K562 (cell line): ENCODE results near the gene PRR7. TPM values are rescaled to one million over a fixed set of nuclear protein-coding genes. Genes with fewer than 3 reads are reported as not detected.

Experiments
- COPS2 ChIP-seq: fragments of 450-650 bp; conservative IDR thresholded peaks from 2 replicates; pipeline ENCODE4 v1.6.1; 2016; ENCODE audit warnings: mild to moderate bottlenecking, moderate library complexity
- EP400 ChIP-seq: fragments of 450-650 bp; IDR thresholded peaks from 2 replicates; pipeline ENCODE4 v1.6.1; 2017; ENCODE audit warnings: antibody characterized with exemption, mild to moderate bottlenecking, moderate library complexity
- HDAC3 ChIP-seq: fragments of 450-650 bp; IDR thresholded peaks from 2 replicates; pipeline ENCODE4 v1.6.1; 2018; ENCODE audit warnings: borderline replicate concordance, mild to moderate bottlenecking, moderate library complexity; ENCODE audit not compliant: partially characterized antibody
- ILF3 ChIP-seq: fragments of 450-650 bp; IDR thresholded peaks from 2 replicates; pipeline ENCODE4 v1.6.1; 2018; ENCODE audit warnings: antibody characterized with exemption, mild to moderate bottlenecking, moderate library complexity, borderline replicate concordance
- ILK ChIP-seq: fragments of 450-650 bp; IDR thresholded peaks from 2 replicates; pipeline ENCODE4 v1.6.1; 2016; ENCODE audit warnings: missing genetic modification characterization, low read depth, mild to moderate bottlenecking, missing compliant biosample characterization, moderate library complexity, borderline replicate concordance
- MCM2 ChIP-seq: fragments of 450-650 bp; IDR thresholded peaks from 2 replicates; pipeline ENCODE4 v1.6.1; 2017; ENCODE audit warnings: low read depth, mild to moderate bottlenecking
- MCM3 ChIP-seq: fragments of 450-650 bp; IDR thresholded peaks from 2 replicates; pipeline ENCODE4 v1.6.1; 2016
- XRCC4 ChIP-seq: IDR thresholded peaks from one replicate; pipeline ENCODE4 v1.6.1; 2011; ENCODE audit not compliant: insufficient read depth, insufficient read length; ENCODE audit errors: extremely low read depth
- ZC3H11A ChIP-seq: IDR thresholded peaks from 2 replicates; pipeline ENCODE4 v1.6.1; 2012; ENCODE audit warnings: low read depth, low read length, improper control_type of control experiment
- ZFP36 ChIP-seq: fragments of 150-350 bp; IDR thresholded peaks from 2 replicates; pipeline ENCODE4 v1.6.1; 2018; ENCODE audit warnings: low read length, low read depth; ENCODE audit not compliant: partially characterized antibody
- ZNF436 ChIP-seq: fragments of 250-450, 450-650 bp; sonication (Bioruptor Pico); formaldehyde crosslinking; IDR thresholded peaks from 2 replicates; pipeline ENCODE4 v1.7.0; 2020; ENCODE audit warnings: mild to moderate bottlenecking
- ZNF77 ChIP-seq: fragments of 250-450 bp; sonication (Bioruptor Pico); IDR thresholded peaks from 2 replicates; pipeline ENCODE4 v1.5.0; 2020
- ZNF785 ChIP-seq: fragments of 250-450 bp; sonication (Bioruptor Pico); IDR thresholded peaks from 2 replicates; pipeline ENCODE4 v1.4.0; 2020; ENCODE audit warnings: mild to moderate bottlenecking
- polyA plus RNA-seq, 8 experiments: library from polyadenylated mRNA; depleted of rRNA in 4 of 8; stranded (reverse) in 5 of 8; unstranded in 3 of 8; fragments of >200 nt; fragmentation: Nextera tagmentation in 2 of 8; fragmentation: Illumina TruSeq in 1 of 8; extraction: Ambion mirVana in 2 of 8; extraction: Trizol in 1 of 8; gene quantifications; 2 replicates each; pipeline versions ENCODE4 v1.2.1 to v1.2.3, GENCODE V29; 2011 to 2014; ENCODE audit warnings: inconsistent platforms in 1 of 8, missing spikeins in 1 of 8
- total RNA-seq, 7 experiments: library from RNA; depleted of rRNA in 6 of 7; stranded (reverse); fragments of >200 nt in 6 of 7; fragmentation: Illumina TruSeq in 2 of 7; extraction: Trizol in 2 of 7; gene quantifications; 2 replicates each; pipeline versions ENCODE4 v1.2.1 to v1.2.3, GENCODE V29; 2011 to 2021; ENCODE audit warnings: low replicate concordance in 1 of 7
- TF ChIP-seq, protein P1 (sequence below): fragments of 200-800 bp; sonication (Bioruptor generic); IDR thresholded peaks from 2 replicates; pipeline ENCODE4 v1.6.1; 2017; ENCODE audit warnings: missing genetic modification characterization, missing compliant biosample characterization
- TF ChIP-seq, protein P2 (sequence below): fragments of 250-450 bp; sonication (Bioruptor Pico); IDR thresholded peaks from 2 replicates; pipeline ENCODE4 v1.4.0; 2020
- TF ChIP-seq, protein P3 (sequence below): fragments of 250-450 bp; sonication (Bioruptor Pico); IDR thresholded peaks from 2 replicates; pipeline ENCODE4 v1.5.0; 2021
- TF ChIP-seq, protein P4 (sequence below): fragments of 450-650 bp; formaldehyde crosslinking; IDR thresholded peaks from 2 replicates; pipeline ENCODE4 v1.4.0; 2020; ENCODE audit warnings: mild to moderate bottlenecking, mixed read lengths

Gene PRR7
- total and polyA plus RNA-seq, 9 of the 15 experiments (the other 6 are each of a cell fraction or from before 2014, with no cell fraction given) = 0.80 to 11.3 (median 10.4) TPM; not detected in 4

DNA sequence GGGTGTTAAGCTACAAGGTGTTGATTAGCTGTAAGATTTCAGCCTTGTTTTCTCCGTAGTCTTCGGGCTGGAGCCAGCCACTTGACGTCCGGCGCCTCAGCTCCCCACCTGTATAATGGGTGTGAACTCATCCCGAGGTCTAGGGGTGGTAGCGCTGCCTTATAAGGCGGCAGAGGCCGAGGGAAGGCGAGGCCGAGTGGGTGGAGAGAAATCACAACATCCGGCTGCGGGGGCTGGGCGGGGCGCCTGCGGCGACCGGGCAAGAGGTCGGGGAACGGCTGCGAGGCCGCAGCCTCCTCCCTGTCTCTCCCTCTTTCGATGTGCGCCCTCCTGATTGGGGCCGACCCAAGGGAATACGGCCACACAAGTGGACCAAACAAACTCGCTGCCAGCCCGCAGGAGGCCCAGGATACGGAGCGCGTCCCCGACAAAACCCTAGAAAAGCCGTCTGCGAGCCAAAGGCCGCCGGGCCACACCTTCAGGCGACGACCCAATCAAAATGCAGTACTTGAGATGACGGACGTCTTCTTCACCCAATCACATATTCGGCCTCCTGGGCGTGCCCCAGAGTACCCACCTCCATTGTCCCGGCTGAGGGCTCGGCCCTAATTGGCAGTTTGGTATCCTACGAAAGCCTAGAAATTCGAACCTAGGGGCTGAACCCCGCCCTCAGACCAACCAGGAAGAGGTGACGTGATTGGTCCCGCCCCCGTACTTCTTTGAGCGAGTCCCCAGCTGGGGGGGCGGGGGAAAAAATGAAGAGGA is 20.6 kb upstream of the PRR7 start (continued):
- TF ChIP-seq, protein P1, sequence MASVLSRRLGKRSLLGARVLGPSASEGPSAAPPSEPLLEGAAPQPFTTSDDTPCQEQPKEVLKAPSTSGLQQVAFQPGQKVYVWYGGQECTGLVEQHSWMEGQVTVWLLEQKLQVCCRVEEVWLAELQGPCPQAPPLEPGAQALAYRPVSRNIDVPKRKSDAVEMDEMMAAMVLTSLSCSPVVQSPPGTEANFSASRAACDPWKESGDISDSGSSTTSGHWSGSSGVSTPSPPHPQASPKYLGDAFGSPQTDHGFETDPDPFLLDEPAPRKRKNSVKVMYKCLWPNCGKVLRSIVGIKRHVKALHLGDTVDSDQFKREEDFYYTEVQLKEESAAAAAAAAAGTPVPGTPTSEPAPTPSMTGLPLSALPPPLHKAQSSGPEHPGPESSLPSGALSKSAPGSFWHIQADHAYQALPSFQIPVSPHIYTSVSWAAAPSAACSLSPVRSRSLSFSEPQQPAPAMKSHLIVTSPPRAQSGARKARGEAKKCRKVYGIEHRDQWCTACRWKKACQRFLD = peak; percentile 85; the same call in 1 of the 2 replicates
- TF ChIP-seq, protein P2, sequence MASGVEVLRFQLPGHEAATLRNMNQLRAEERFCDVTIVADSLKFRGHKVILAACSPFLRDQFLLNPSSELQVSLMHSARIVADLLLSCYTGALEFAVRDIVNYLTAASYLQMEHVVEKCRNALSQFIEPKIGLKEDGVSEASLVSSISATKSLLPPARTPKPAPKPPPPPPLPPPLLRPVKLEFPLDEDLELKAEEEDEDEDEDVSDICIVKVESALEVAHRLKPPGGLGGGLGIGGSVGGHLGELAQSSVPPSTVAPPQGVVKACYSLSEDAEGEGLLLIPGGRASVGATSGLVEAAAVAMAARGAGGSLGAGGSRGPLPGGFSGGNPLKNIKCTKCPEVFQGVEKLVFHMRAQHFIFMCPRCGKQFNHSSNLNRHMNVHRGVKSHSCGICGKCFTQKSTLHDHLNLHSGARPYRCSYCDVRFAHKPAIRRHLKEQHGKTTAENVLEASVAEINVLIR (CRISPR knock-in tag) = peak; percentile 68; the same call in 1 of the 2 replicates
- TF ChIP-seq MCM2 (no peak), ILF3 (no peak), ZC3H11A (no peak), EP400 (peak; percentile 82), ZNF785 (CRISPR knock-in tag) (no peak), ZFP36 (peak; percentile 84), COPS2 (no peak), HDAC3 (no peak), ILK (tag) (no peak), XRCC4 (no peak), ZNF77 (CRISPR knock-in tag) (no peak), MCM3 (no peak), ZNF436 (no peak)
- TF ChIP-seq, protein P3, sequence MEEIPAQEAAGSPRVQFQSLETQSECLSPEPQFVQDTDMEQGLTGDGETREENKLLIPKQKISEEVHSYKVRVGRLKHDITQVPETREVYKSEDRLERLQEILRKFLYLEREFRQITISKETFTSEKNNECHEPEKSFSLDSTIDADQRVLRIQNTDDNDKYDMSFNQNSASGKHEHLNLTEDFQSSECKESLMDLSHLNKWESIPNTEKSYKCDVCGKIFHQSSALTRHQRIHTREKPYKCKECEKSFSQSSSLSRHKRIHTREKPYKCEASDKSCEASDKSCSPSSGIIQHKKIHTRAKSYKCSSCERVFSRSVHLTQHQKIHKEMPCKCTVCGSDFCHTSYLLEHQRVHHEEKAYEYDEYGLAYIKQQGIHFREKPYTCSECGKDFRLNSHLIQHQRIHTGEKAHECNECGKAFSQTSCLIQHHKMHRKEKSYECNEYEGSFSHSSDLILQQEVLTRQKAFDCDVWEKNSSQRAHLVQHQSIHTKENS = no peak
- TF ChIP-seq, protein P4, sequence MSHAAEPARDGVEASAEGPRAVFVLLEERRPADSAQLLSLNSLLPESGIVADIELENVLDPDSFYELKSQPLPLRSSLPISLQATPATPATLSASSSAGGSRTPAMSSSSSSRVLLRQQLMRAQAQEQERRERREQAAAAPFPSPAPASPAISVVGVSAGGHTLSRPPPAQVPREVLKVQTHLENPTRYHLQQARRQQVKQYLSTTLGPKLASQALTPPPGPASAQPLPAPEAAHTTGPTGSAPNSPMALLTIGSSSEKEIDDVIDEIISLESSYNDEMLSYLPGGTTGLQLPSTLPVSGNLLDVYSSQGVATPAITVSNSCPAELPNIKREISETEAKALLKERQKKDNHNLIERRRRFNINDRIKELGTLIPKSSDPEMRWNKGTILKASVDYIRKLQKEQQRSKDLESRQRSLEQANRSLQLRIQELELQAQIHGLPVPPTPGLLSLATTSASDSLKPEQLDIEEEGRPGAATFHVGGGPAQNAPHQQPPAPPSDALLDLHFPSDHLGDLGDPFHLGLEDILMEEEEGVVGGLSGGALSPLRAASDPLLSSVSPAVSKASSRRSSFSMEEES (CRISPR knock-in tag) = no peak
